Thymus (tissue), 11 donors: ENCODE data around the gene TGFBR2. TPM values are rescaled to one million over a fixed set of nuclear protein-coding genes. Genes with fewer than 3 reads are reported as not detected.

Source experiments
- DNase-seq, 9 donors: peaks; one replicate each; pipeline ENCODE4 v3.0.0-alpha.2; 2013; ENCODE audit warnings: low spot score in 9 of 9, low read depth in 6 of 9, missing footprints in 1 of 9
- H3K27ac ChIP-seq, 2 donors: one replicate each; pipeline ENCODE4 v1.5.1; 2013; ENCODE audit warnings: control low read depth in 1 of 2, low read depth in 1 of 2, low read length in 1 of 2, mild to moderate bottlenecking in 1 of 2, moderate library complexity in 1 of 2
- H3K27me3 ChIP-seq, 2 donors: one replicate each; pipeline ENCODE4 v1.5.1; 2013; ENCODE audit warnings: low read length in 1 of 2; ENCODE audit not compliant: control insufficient read depth in 2 of 2, insufficient read depth in 1 of 2
- H3K36me3 ChIP-seq, 2 donors: one replicate each; pipeline ENCODE4 v1.5.1; 2013; ENCODE audit warnings: low read length in 1 of 2, mild to moderate bottlenecking in 1 of 2, moderate library complexity in 1 of 2; ENCODE audit not compliant: control insufficient read depth in 2 of 2, insufficient read depth in 2 of 2
- H3K4me1 ChIP-seq, 2 donors: one replicate each; pipeline ENCODE4 v1.5.1; 2013; ENCODE audit warnings: low read length in 2 of 2; ENCODE audit not compliant: control insufficient read depth in 2 of 2, insufficient read depth in 2 of 2
- H3K4me3 ChIP-seq, 2 donors: one replicate each; pipeline ENCODE4 v1.5.1; 2013; ENCODE audit warnings: low read length in 2 of 2, control low read depth in 1 of 2, mild to moderate bottlenecking in 1 of 2
- H3K9me3 ChIP-seq, 2 donors: one replicate each; pipeline ENCODE4 v1.5.1; 2013; ENCODE audit warnings: low read length in 1 of 2, mild to moderate bottlenecking in 1 of 2; ENCODE audit not compliant: control insufficient read depth in 2 of 2, insufficient read depth in 1 of 2
- WGBS: extraction: QIAGEN DNeasy Blood & Tissue Kit; methylation state at CpG from one replicate; pipeline ENCODE4 v1.1.7; 2013; 5-methylcytosine and 5-hydroxymethylcytosine counted together
- polyA plus RNA-seq: library from polyadenylated mRNA; stranded (reverse); fragments of 200-250 nt; gene quantifications from one replicate; pipeline ENCODE4 v1.2.3, GENCODE V29; 2013
- total RNA-seq: library from RNA; stranded (reverse); fragments of 120-200 nt; gene quantifications from one replicate; pipeline ENCODE4 v1.2.4, GENCODE V29; 2013
- donor health status: healthy.

Gene TGFBR2
- total and polyA plus RNA-seq, 2 donors, result 41.0 to 51.3 TPM

- no peaks in the 10 kb centered on the region for H3K36me3 ChIP-seq
- no peaks in the 10 kb centered on the region for H3K9me3 ChIP-seq
- no peaks in the 10 kb centered on the region for H3K27me3 ChIP-seq
- no peak overlapping the region for H3K27ac ChIP-seq
- WGBS, result 82% methylated on average over 4 of the region's 4 CpGs
- H3K4me3 ChIP-seq, result no peak overlapping the region
- no peaks in the 10 kb centered on the region for H3K4me1 ChIP-seq
- no peak for DNase-seq
Measured at GRCh38 chr3:30712991-30713390, 106.6 kb downstream of the TGFBR2 start.

GRCh38 chr3:30713885-30714503 lies 107.6 kb downstream of the TGFBR2 start:
- Histone ChIP-seq H3K27me3 (no peaks in the 10 kb centered on the region), H3K4me3 (no peak overlapping the region), H3K4me1 (no peaks in the 10 kb centered on the region), H3K36me3 (no peaks in the 10 kb centered on the region), H3K9me3 (no peaks in the 10 kb centered on the region), H3K27ac (no peak overlapping the region)
- no peak for DNase-seq
- WGBS, result 96% methylated on average over 3 of the region's 3 CpGs

- Histone ChIP-seq H3K27me3 (no peaks in the 10 kb centered on the region), H3K4me1 (no peaks in the 10 kb centered on the region), H3K9me3 (no peaks in the 10 kb centered on the region), H3K27ac (no peak overlapping the region), H3K36me3 (no peaks in the 10 kb centered on the region), H3K4me3 (no peak overlapping the region)
- WGBS, result 80% methylated on average over 3 of the region's 3 CpGs
- no peak for DNase-seq
Measured at GRCh38 chr3:30719536-30719935, 113.1 kb downstream of the TGFBR2 start.

GRCh38 chr3:30720586-30721313 lies 114.3 kb downstream of the TGFBR2 start:
- Histone ChIP-seq H3K4me1 (no peaks in the 10 kb centered on the region), H3K9me3 (no peaks in the 10 kb centered on the region), H3K27ac (no peak overlapping the region), H3K36me3 (no peaks in the 10 kb centered on the region), H3K4me3 (no peak overlapping the region), H3K27me3 (no peaks in the 10 kb centered on the region)
- WGBS, result 98% methylated on average over 5 of the region's 5 CpGs
- DNase-seq, result no peak

- Histone ChIP-seq H3K9me3 (no peaks in the 10 kb centered on the region), H3K4me3 (no peak overlapping the region), H3K36me3 (no peaks in the 10 kb centered on the region), H3K27me3 (no peaks in the 10 kb centered on the region), H3K4me1 (no peaks in the 10 kb centered on the region), H3K27ac (no peak overlapping the region)
- DNase-seq, result no peak
- 95% methylated on average over 2 of the region's 2 CpGs for WGBS
Measured at GRCh38 chr3:30721314-30721634, 114.9 kb downstream of the TGFBR2 start.

GRCh38 chr3:30723211-30723610 lies 116.8 kb downstream of the TGFBR2 start:
- H3K4me1 ChIP-seq, result no peaks in the 10 kb centered on the region
- 95% methylated on average over 1 of the region's 1 CpG for WGBS
- no peak for DNase-seq
- no peak overlapping the region for H3K4me3 ChIP-seq
- no peaks in the 10 kb centered on the region for H3K36me3 ChIP-seq
- no peak overlapping the region for H3K27ac ChIP-seq
- no peaks in the 10 kb centered on the region for H3K27me3 ChIP-seq
- H3K9me3 ChIP-seq, result no peaks in the 10 kb centered on the region

GRCh38 chr3:30724863-30725262 lies 118.5 kb downstream of the TGFBR2 start:
- Histone ChIP-seq H3K27ac (no peak overlapping the region), H3K36me3 (no peaks in the 10 kb centered on the region), H3K4me1 (peaks cover 0 to 2% of the 10 kb centered on the region in 2 donors), H3K27me3 (no peaks in the 10 kb centered on the region), H3K4me3 (no peak overlapping the region), H3K9me3 (no peaks in the 10 kb centered on the region)
- DNase-seq, result no peak
- WGBS, result 98% methylated on average over 3 of the region's 3 CpGs

GRCh38 chr3:30728143-30728542 lies 121.7 kb downstream of the TGFBR2 start:
- WGBS, result 98% methylated on average over 4 of the region's 4 CpGs
- H3K4me3 ChIP-seq, result no peak overlapping the region
- no peak for DNase-seq

GRCh38 chr3:30729512-30729911 lies 123.1 kb downstream of the TGFBR2 start:
- Histone ChIP-seq H3K36me3 (no peaks in the 10 kb centered on the region), H3K9me3 (no peaks in the 10 kb centered on the region), H3K27me3 (no peaks in the 10 kb centered on the region), H3K27ac (no peak overlapping the region), H3K4me1 (peaks cover 2 to 3% of the 10 kb centered on the region in 2 donors), H3K4me3 (no peak overlapping the region)
- DNase-seq, result peak in 4 of 9 donors; percentile 17 to 68 (median 33)
- WGBS, result 29% methylated on average over 2 of the region's 2 CpGs

More at GRCh38 chr3:30728143-30728542, 121.7 kb downstream of the TGFBR2 start:
- Histone ChIP-seq H3K36me3 (no peaks in the 10 kb centered on the region), H3K4me1 (peaks cover 2 to 3% of the 10 kb centered on the region in 2 donors), H3K27me3 (no peaks in the 10 kb centered on the region), H3K27ac (no peak overlapping the region), H3K9me3 (no peaks in the 10 kb centered on the region)
